ENCODE measurements around the gene VAT1L.

VAT1L gene

GRCh38 chr16:77896415-77897128 lies 108.2 kb downstream of the VAT1L start:
- no peak for TF ChIP-seq CTCF (IDR thresholded peaks at IDR 0.05; ENCODE audit: low read depth, low read length, missing control alignments)
- Histone ChIP-seq H3K4me3 (ENCODE audit: low read depth, low read length) (no peak overlapping the region), H3K27me3 (replicated peaks) (no peaks in the 10 kb centered on the region), H3K27ac (no peak overlapping the region), H3K36me3 (replicated peaks) (no peaks in the 10 kb centered on the region)
- in situ Hi-C loops (cut with HindIII; ENCODE audit: low pct_ligation_motif_present, low sequenced_read_pairs), result no loop called here
- DNase-seq, result no peak

- in situ Hi-C loops (cut with HindIII; ENCODE audit: low pct_ligation_motif_present, low sequenced_read_pairs), result no loop called here
- TF ChIP-seq CTCF (IDR thresholded peaks at IDR 0.05; ENCODE audit: low read depth, low read length, missing control alignments), result no peak
- Histone ChIP-seq H3K27ac (no peak overlapping the region), H3K36me3 (replicated peaks) (no peaks in the 10 kb centered on the region), H3K4me3 (ENCODE audit: low read depth, low read length) (no peak overlapping the region), H3K27me3 (replicated peaks) (no peaks in the 10 kb centered on the region)
- no peak for DNase-seq
Observed at GRCh38 chr16:77897129-77897437, 108.7 kb downstream of the VAT1L start.

- TF ChIP-seq CTCF (IDR thresholded peaks at IDR 0.05; ENCODE audit: low read depth, low read length, missing control alignments), result no peak
- no peaks in the 10 kb centered on the region for H3K27me3 ChIP-seq (replicated peaks)
- no peak overlapping the region for H3K27ac ChIP-seq
- in situ Hi-C loops (cut with HindIII; ENCODE audit: low pct_ligation_motif_present, low sequenced_read_pairs), result no loop called here
- no peak overlapping the region for H3K4me3 ChIP-seq (ENCODE audit: low read depth, low read length)
- no peak for DNase-seq
- H3K36me3 ChIP-seq (replicated peaks), result no peaks in the 10 kb centered on the region
Observed at GRCh38 chr16:77897831-77898605, 109.7 kb downstream of the VAT1L start.

GRCh38 chr16:77898671-77899211 lies 110.4 kb downstream of the VAT1L start:
- Histone ChIP-seq H3K36me3 (replicated peaks) (no peaks in the 10 kb centered on the region), H3K4me3 (ENCODE audit: low read depth, low read length) (no peak overlapping the region), H3K27ac (no peak overlapping the region), H3K27me3 (replicated peaks) (no peaks in the 10 kb centered on the region)
- in situ Hi-C loops (cut with HindIII; ENCODE audit: low pct_ligation_motif_present, low sequenced_read_pairs), result no loop called here
- TF ChIP-seq CTCF (IDR thresholded peaks at IDR 0.05; ENCODE audit: low read depth, low read length, missing control alignments), result no peak
- DNase-seq, result no peak

GRCh38 chr16:77899416-77899815 lies 111.1 kb downstream of the VAT1L start:
- no peaks in the 10 kb centered on the region for H3K27me3 ChIP-seq (replicated peaks)
- no peak overlapping the region for H3K27ac ChIP-seq
- no peak overlapping the region for H3K4me3 ChIP-seq (ENCODE audit: low read depth, low read length)
- TF ChIP-seq CTCF (IDR thresholded peaks at IDR 0.05; ENCODE audit: low read depth, low read length, missing control alignments), result no peak
- H3K36me3 ChIP-seq (replicated peaks), result no peaks in the 10 kb centered on the region
- no peak for DNase-seq
- in situ Hi-C loops (cut with HindIII; ENCODE audit: low pct_ligation_motif_present, low sequenced_read_pairs), result no loop called here

Measured in brain microvascular endothelial cell (primary cell).